NCI-H510A (cell line): ENCODE data around the gene NNMT.

Experiments
- DNase-seq: peaks from one replicate; lab custom pipeline; 2025; lab: John Stamatoyannopoulos, UW

NNMT gene

DNA sequence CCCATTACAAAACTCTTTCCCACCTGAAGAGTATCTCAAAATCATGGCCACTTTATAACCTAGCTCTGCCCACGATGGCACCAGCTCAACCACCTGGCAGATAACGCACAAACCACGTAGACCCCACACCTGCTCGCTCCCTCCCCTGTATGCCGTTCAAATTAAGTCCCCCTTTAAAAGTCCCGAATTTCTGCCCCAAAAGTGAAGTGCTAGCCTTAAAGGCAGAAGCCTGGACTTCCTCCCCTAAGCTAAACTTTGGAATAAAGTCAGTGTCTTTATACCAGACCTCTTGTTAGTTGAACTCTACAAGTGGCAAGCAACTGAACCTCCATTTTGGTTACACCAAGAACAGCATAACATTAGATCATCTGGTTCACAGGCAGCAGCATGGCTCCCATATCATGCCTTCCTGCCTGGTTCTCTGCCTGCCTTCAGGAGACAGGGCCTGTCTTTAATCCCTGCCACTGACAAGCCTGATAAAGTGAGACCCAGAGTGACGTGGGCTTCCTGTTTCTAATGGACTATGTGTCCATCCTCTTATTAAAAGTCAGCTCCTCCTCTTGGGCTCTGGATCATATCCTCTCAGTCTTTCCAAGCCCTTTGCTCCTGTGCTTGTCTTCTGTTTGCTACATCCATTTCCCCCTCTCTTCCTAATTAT lies 32.6 kb upstream of the NNMT start:
- no peak for DNase-seq

DNA sequence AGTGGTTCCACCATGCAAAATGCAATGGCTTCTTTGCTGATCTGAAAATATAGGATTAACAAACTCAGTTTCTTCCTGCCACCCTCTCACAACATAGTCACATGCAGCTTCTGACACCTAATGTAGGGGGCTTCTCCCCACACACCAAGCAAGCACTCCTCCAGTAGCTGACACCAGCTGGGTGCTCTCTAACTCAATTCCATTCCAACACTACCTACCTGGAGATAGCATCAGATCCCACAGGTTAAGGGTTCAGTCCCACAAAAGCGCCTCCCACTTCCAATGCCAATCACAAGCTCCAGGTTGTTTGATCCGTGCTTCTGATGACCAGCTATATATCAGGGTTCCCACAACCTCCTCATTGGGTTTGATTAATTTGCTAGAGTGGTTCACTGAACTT lies 31.8 kb upstream of the NNMT start:
- no peak for DNase-seq

- DNase-seq, result no peak
Measured at GRCh38 chr11:114265122-114265878, 30.9 kb upstream of the NNMT start.

DNA sequence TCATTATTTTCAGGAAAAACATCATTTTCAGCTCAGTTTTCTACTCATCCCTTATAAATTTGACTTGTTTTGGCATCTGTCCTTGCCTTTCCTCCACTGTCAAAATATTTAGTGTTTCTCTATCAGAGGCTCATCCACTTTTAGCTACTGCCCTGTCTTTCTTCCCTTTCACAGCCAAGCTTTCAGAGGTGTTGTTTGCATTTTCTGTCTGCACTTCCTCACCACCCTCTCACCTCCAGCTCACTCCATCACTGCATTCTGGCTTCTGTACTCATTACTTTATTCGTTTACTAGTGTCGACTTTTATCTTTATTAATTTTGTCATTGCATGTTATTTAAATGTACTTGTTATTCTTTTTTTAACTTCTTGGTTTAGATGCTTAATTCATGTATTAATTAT lies 26.7 kb upstream of the NNMT start:
- DNase-seq, result no peak

DNA sequence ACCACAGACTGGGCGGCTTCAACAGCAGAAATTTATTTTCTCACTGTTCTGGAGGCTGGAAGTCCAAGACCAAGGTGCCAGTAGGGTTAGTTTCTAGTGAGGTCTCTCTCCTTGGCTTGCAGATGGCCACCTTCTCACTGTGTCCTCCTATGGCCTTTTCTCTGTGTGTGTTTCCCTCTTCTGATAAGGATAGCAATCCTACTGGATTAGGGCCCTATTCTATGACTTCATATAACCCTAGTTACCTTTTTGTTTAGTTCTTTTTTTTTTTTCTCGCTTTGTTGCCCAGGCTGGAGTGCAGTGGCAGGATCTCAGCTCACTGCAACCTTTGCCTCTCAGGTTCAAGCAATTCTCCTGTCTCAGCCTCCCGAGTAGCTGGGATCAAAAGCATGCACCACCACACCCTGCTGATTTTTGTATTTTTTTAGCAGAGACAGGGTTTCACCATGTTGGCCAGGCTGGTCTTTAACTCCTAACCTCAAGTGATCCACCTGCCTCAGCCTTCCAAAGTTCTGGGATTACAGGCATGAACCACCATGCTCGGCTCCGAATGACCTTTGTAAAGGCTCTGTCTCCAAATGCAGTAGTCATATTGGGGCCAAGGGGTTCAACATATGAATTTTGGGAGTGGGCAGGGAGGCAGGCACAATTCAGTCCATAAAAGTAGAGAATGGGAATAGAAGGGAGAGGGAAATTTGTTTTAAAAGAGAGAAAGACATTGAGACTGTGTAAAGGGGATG lies 25.5 kb upstream of the NNMT start:
- no peak for DNase-seq

DNA sequence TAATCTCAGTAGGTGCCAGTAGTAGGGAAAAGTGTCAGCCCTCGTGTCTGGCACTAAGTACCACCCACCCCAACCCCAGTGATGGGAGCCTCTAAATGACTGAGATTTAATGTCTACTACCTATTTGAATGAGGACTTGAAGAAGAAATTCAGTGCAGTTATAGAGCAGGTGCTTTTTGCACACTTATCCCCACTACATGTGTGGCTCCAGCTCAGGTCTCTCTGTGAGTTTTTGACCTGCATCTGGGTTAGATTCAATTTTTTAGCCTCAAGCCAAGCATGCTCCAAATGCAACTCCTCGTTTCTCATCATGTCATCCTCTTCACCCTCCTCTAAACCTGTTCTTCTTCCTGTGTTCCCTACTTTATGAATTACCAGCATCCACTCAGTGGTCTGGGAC lies 24.9 kb upstream of the NNMT start:
- no peak for DNase-seq

DNA sequence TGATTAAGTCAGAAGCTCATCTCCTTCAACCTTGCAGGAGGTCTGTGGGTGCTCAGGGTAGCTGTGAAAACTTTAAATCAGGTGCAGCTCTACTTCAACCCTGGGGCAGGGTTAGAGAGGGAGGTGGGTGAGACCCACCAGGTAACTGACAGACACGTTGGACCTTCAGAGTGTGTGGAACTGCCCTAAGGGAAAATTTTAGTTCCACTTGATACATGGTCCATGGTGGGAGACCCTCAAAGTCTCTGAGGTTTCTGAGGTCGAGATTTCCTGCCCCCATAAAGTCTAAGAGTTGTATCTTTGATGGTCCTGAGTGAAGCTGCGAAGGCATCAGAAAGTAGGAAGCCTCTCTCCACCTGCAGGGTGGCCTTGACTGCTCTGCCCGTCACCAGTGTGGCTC lies 23.9 kb upstream of the NNMT start:
- no peak for DNase-seq

GRCh38 chr11:114273071-114273470 lies 23.1 kb upstream of the NNMT start:
- DNase-seq, result no peak

DNA sequence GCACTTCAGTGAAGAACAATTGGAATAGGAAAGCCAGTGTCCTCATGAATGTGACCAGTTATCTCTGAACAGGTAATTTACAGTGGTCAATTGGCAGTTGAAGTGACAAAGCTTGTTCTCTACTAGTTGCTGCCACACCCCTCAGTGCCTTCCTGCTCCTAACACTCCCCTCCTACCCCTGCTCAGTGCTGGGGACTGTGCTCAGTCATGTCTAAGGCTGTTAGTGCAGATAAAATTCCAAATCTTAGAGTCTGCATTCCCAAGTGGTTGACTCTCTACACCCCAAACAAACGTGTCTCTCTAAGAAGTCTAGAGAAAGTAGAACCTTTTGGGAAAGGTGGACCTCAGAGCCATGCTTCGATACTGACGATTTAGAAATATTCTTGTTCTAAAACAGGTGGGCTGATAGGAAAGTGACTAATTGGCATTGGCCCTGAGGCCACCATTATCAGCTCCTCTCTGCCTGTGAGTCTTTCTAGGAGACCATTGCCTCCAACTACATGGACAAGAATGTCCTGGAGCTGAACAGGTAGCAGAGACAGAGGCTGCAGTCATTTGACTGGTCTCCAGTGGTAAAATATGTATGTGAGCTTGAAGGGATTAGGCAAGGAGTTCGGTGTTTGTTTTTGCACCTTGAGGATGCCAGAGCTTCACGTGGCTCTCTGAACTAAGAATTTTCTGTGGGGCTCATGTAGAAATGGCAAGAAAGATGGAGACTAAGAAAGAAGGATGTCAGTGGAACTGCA lies 22.1 kb upstream of the NNMT start:
- no peak for DNase-seq

GRCh38 chr11:114274637-114275036 lies 21.6 kb upstream of the NNMT start:
- DNase-seq, result no peak

DNA sequence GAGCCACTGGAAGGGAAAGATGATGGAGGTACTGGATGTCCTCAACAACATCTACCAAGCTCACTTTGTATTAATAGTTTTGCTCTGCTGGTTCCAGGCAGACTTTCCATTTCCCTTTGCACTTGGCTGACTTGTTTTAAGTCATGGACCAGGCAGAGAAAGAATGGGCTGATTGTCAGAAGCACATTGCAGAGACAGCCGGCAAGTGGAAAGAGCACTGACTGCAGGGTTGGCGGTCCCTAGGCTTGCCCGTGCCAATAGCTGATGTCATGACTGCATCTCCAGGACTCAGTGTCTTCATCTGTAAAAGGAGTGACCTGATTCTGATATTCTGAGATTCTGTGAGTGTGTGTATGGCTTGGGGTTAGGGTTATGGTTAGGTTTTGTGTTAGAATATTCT lies 20.9 kb upstream of the NNMT start:
- no peak for DNase-seq

DNA sequence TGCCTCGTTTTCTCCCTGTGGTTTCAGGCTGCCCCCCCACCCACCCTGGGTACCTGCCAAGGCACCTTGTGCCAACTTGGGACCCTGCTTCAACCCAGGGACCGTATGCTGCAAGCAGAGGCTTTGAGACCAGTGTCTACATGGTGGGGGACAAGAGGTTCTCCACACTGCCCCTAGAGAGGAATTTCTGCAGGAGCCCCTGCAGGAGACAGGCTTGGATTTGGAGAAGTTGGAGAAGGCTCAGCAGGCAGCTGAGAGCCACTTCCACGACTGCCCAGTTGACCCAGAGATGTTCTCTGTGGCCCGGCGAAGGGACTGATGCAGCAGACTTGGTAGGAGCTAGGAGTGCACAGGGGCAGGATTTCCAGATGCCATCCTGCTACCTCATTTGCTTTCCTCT lies 20.1 kb upstream of the NNMT start:
- DNase-seq, result no peak

DNA sequence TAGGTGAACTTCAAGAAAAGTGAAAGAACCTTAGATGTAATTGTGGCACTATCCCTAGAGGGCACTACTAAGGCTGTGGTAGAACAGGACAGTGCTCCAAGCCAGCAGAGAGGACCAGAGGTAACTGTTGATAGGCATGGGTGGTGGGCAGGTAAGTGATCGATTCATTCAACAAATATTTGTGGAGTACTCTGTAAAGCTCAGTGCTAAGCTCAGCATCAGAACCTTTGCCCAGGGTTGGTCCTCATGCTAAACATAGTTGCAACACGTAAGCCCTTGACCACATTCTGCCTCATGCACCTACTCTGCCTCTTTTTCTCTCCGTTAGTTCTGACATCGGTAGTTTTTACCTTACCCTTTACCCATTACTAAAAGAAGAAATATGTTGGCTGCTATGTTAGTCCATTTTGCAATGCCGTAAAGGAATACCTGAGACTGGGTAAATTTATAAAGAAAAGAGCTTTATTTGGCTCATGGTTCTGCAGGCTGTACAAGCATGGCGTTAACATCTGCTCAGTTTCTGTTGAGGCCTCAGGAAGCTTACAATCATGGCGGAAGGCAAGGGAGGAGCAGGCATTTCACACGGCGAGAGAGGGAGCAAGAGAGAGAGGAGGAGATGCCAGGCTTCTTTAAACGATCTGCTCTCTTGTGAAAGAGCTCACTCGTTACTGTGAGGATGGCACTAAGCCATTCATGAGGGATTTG lies 18.4 kb upstream of the NNMT start:
- DNase-seq, result no peak

- DNase-seq, result no peak
Measured at GRCh38 chr11:114278342-114279065, 17.7 kb upstream of the NNMT start.

DNA sequence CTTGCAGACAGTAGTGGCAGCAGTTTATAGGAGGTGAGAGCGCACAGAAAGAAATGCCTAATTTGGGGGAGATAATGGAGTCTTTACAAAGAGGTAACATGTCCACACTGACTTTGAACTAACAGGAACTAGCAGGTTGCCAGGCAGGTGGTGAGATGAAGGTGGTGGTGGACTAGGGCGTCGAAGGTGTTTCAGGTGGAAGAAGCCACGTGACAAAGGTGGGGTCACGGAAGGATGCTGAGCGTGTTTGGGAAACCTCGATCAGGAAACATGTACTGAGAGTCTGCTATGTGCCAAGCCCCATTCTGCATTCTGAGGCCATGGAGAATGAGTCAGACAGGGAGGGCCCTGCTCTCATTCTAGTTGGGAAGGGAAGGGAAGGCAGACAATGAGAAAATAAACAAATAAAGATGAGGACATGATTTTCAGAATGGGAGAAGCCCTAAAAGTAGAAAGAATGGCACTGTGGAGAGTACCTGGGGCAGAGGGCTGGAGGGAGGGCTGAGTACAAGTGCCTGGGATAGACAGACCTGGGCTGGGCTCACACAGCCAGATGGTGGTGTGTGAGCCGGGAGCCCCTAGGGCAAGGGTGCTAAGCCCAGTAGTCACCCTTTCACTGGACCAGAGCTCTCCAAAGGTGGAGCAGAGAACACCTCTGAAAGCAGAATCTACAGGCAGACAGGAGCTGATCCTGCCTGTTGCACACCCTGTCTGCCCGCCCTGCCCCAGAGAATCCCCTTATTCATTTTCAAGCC lies 16.2 kb upstream of the NNMT start:
- no peak for DNase-seq

GRCh38 chr11:114280696-114281095 lies 15.5 kb upstream of the NNMT start:
- DNase-seq, result peak; percentile 66

GRCh38 chr11:114281388-114281956 lies 14.7 kb upstream of the NNMT start:
- no peak for DNase-seq

DNA sequence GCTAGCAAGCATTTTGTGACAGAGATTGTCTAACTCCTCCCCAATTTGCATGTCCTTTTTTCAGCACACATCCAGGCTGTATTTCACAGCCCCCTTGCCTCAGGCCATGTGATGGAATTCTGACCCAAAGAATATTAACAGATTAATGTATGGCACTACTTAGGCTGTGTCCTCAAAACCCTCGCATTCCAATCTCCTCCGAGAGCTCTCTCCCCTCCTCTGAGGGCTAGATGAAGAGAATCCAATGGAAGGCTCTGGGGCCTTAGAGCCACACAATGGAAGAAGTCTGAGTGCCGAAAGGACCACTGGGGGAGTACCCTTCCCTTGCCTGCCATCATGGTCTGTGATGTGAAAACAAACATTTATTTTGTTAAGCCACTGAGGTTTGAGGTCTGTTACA lies 13.7 kb upstream of the NNMT start:
- no peak for DNase-seq

- DNase-seq, result no peak
Measured at GRCh38 chr11:114283422-114283821, 12.8 kb upstream of the NNMT start.

GRCh38 chr11:114284021-114284420 lies 12.2 kb upstream of the NNMT start:
- no peak for DNase-seq
